Upper lobe of right lung (tissue), 1 donor: Measurements from ENCODE around the gene DGLUCY. TPM values are rescaled to one million over a fixed set of nuclear protein-coding genes. Genes with fewer than 3 reads are reported as not detected.

Experiments
- ATAC-seq: fragments of 200-7000 bp; cut with Tn5 transposase; one replicate; pipeline ENCODE4 v1.9.1; 2020; ENCODE audit warnings: mild to moderate bottlenecking, moderate library complexity
- DNase-seq: peaks from one replicate; pipeline ENCODE4 v3.0.0-alpha.2; 2020
- H3K27ac ChIP-seq: fragments of 200-600 bp; one replicate; pipeline ENCODE4 v1.8.0; 2022
- H3K27me3 ChIP-seq: fragments of 200-600 bp; one replicate; pipeline ENCODE4 v1.8.0; 2022; ENCODE audit warnings: mild to moderate bottlenecking
- H3K36me3 ChIP-seq: fragments of 200-600 bp; one replicate; pipeline ENCODE4 v1.8.0; 2022
- H3K4me1 ChIP-seq: fragments of 200-600 bp; one replicate; pipeline ENCODE4 v1.8.0; 2022
- H3K4me3 ChIP-seq: fragments of 200-600 bp; one replicate; pipeline ENCODE4 v1.8.0; 2022; ENCODE audit warnings: mild to moderate bottlenecking
- H3K9me3 ChIP-seq: fragments of 200-600 bp; one replicate; pipeline ENCODE4 v1.8.0; 2022
- intact Hi-C: fragments of 100-400 bp; cut with DNase I; formaldehyde crosslinking; loops from one replicate; pipeline ENCODE4 v1.11.0; 2022
- total RNA-seq: library from RNA; stranded (reverse); fragmentation: NEBNext Ultra II Directional; extraction: Animal tissue kit (Norgen Biotek cat#: 25700); gene quantifications from one replicate; pipeline ENCODE4 v1.2.1, GENCODE V29; 2021
- TF ChIP-seq, protein P1 (sequence below): fragments of 200-600 bp; IDR thresholded peaks from one replicate; pipeline ENCODE4 v1.8.0; 2022; ENCODE audit warnings: antibody characterized with exemption
- donor health status: DM: no; HTN: yes; CAD: no; lungs with severe emphysema.

Gene DGLUCY
- total RNA-seq, 1 donor from 2014 or later = 77.6 TPM

GRCh38 chr14:91237219-91237618 is 123.3 kb downstream of the DGLUCY start:
- Histone ChIP-seq H3K4me1 (peaks cover 23% of the 10 kb centered on the region), H3K36me3 (no peaks in the 10 kb centered on the region), H3K4me3 (no peak overlapping the region), H3K27me3 (no peaks in the 10 kb centered on the region), H3K9me3 (no peaks in the 10 kb centered on the region), H3K27ac (no peak overlapping the region)
- ATAC-seq (no peak), DNase-seq (no peak)
- intact Hi-C loops = no loop called here
- TF ChIP-seq, protein P1, sequence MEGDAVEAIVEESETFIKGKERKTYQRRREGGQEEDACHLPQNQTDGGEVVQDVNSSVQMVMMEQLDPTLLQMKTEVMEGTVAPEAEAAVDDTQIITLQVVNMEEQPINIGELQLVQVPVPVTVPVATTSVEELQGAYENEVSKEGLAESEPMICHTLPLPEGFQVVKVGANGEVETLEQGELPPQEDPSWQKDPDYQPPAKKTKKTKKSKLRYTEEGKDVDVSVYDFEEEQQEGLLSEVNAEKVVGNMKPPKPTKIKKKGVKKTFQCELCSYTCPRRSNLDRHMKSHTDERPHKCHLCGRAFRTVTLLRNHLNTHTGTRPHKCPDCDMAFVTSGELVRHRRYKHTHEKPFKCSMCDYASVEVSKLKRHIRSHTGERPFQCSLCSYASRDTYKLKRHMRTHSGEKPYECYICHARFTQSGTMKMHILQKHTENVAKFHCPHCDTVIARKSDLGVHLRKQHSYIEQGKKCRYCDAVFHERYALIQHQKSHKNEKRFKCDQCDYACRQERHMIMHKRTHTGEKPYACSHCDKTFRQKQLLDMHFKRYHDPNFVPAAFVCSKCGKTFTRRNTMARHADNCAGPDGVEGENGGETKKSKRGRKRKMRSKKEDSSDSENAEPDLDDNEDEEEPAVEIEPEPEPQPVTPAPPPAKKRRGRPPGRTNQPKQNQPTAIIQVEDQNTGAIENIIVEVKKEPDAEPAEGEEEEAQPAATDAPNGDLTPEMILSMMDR = no peak

DNA sequence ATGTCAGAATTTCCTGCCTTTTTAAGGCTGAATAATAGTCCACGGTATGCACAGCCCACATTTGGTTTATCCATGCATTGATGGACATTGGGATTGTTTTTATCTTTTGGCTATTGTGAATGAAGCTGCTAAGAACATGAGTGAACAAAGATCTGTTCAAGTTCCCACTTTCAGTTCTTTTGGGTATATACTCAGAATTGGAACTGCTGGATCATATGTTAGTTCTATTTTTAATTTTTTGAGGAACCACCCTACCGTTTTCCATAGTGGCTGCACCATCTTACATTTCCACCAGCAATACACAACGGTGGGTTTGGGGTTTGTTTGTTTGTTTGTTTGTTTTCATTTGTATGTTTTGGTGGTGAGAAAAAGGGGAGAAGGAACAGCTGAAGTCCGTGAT is 124.2 kb downstream of the DGLUCY start:
- Histone ChIP-seq H3K9me3 (no peaks in the 10 kb centered on the region), H3K4me3 (no peak overlapping the region), H3K4me1 (peaks cover 19% of the 10 kb centered on the region), H3K27ac (no peak overlapping the region), H3K36me3 (no peaks in the 10 kb centered on the region), H3K27me3 (no peaks in the 10 kb centered on the region)
- TF ChIP-seq, protein P1 = no peak
- intact Hi-C loops = no loop called here
- no peak for DNase-seq
- ATAC-seq = no peak

GRCh38 chr14:91238661-91239060 is 124.8 kb downstream of the DGLUCY start:
- H3K9me3 ChIP-seq = no peaks in the 10 kb centered on the region
- intact Hi-C loops = no loop called here
- ATAC-seq (no peak), DNase-seq (no peak)
- no peak overlapping the region for H3K4me3 ChIP-seq
- peaks cover 25% of the 10 kb centered on the region for H3K4me1 ChIP-seq
- no peaks in the 10 kb centered on the region for H3K36me3 ChIP-seq
- H3K27ac ChIP-seq = no peak overlapping the region
- TF ChIP-seq, protein P1 = no peak
- no peaks in the 10 kb centered on the region for H3K27me3 ChIP-seq

DNA sequence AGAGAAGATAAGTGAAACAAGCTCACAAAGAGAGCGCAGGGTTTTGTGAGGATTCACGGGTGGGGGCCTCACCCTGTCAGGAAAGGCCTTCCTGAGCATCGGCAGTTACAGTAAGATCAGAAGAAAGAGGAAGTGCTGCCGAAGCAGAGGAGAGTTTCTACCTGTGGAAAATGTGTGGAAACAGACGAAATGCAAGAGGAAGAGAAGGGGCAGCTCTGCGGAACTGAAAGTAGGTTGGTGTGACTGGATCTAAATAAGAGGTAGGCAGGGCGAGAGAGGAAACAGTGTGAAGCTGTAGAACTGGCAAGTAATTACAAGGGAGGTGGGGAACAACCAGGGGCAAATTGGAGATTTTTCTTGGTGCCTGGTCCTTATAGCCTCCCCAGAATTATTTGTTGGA is 128.0 kb downstream of the DGLUCY start:
- DNase-seq (no peak), ATAC-seq (peak; percentile 46)
- intact Hi-C loops = no loop called here
- Histone ChIP-seq H3K27ac (peak overlapping the region; percentile 31), H3K4me3 (peak overlapping the region; percentile 32), H3K9me3 (no peaks in the 10 kb centered on the region), H3K27me3 (no peaks in the 10 kb centered on the region), H3K4me1 (peaks cover 33% of the 10 kb centered on the region), H3K36me3 (no peaks in the 10 kb centered on the region)
- TF ChIP-seq, protein P1 = no peak

DNA sequence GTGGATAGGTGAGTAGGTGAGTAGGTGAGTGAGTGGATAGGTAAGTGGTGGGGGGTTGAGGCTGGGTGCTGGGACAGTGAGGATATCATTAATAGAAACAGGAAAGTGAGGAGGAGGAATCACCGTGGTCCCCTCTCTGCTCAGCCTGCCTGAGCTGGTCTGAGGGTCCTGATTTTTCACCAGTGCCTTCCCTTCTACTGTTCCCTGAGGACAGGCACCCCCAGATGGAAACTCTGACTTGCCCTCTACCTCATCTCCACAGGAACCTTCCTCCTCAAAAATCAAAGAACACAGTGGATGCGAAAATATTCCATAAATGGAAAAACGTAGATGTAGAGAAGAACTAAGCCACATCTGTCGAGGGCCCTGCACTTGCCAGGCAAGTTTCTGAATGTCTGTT is 128.8 kb downstream of the DGLUCY start:
- Histone ChIP-seq H3K27me3 (no peaks in the 10 kb centered on the region), H3K4me1 (peaks cover 29% of the 10 kb centered on the region), H3K36me3 (no peaks in the 10 kb centered on the region), H3K27ac (peak overlapping the region; percentile 31), H3K4me3 (peak overlapping the region; percentile 21), H3K9me3 (no peaks in the 10 kb centered on the region)
- DNase-seq = no peak
- intact Hi-C loops = no loop called here
- TF ChIP-seq, protein P1 = no peak
- ATAC-seq = no peak

DNA sequence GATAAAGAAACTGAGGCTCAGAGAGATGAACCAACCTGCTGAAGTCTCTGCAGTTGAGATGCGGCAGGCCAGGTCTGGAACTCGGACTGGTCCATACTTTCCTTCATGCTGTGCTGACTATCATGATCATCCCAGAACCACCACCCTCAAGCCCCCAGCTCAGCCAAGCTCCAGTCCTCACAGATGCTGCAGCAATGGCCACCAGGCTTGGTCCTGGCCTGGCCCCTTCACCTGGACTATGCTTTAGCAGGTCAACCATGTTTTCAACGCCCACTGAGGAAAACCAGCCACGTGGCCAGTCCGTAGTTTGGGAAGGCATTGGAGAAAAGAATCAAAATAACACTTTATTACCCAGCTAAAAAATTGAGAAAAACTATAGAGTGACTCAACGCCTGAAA is 129.2 kb downstream of the DGLUCY start:
- Histone ChIP-seq H3K9me3 (no peaks in the 10 kb centered on the region), H3K27ac (peak overlapping the region; percentile 31), H3K4me3 (peak overlapping the region; percentile 21), H3K36me3 (no peaks in the 10 kb centered on the region), H3K27me3 (no peaks in the 10 kb centered on the region), H3K4me1 (peaks cover 25% of the 10 kb centered on the region)
- intact Hi-C loops = no loop called here
- no peak for DNase-seq
- TF ChIP-seq, protein P1 = no peak
- no peak for ATAC-seq
